Breast epithelium (tissue), 4 donors: ENCODE results near the gene IGF1R. TPM values are rescaled to one million over a fixed set of nuclear protein-coding genes. Genes with fewer than 3 reads are reported as not detected.

ENCODE experiments used
- DNase-seq, 2 donors: peaks; one replicate each; pipeline ENCODE4 v3.0.0-alpha.2; 2019; ENCODE audit warnings: low spot score in 2 of 2
- H3K27ac ChIP-seq, 2 donors: fragments of 200-600 bp; sonication (generic) in 1 of 2; one replicate each; pipeline ENCODE4 v1.5.1; 2016 to 2019; ENCODE audit warnings: mild to moderate bottlenecking in 1 of 2
- H3K27me3 ChIP-seq, 2 donors: fragments of 200-600 bp; sonication (generic) in 1 of 2; one replicate each; pipeline versions ENCODE4 v1.5.1 to v1.6.0; 2017 to 2019; ENCODE audit warnings: control low read depth in 1 of 2, mild to moderate bottlenecking in 1 of 2
- H3K36me3 ChIP-seq: fragments of 200-600 bp; one replicate; pipeline ENCODE4 v1.5.1; 2019
- H3K4me1 ChIP-seq, 2 donors: fragments of 200-600 bp; sonication (generic); one replicate each; pipeline ENCODE4 v1.5.1; 2016 to 2019; ENCODE audit warnings: control low read depth in 1 of 2
- H3K4me3 ChIP-seq, 3 donors: fragments of 200-600 bp; sonication (generic); 1 replicate in 2 of 3; 2 replicates in 1 of 3; pipeline ENCODE4 v1.5.1; 2016 to 2019; ENCODE audit warnings: mild to moderate bottlenecking in 3 of 3, moderate library complexity in 2 of 3
- H3K9me3 ChIP-seq, 2 donors: fragments of 200-600 bp; sonication (generic) in 1 of 2; one replicate each; pipeline ENCODE4 v1.5.1; 2016 to 2019; ENCODE audit warnings: control low read depth in 1 of 2
- POLR2A ChIP-seq: fragments of 450-650 bp; IDR thresholded peaks from one replicate; pipeline ENCODE4 v1.6.1; 2016; ENCODE audit warnings: antibody characterized with exemption, mild to moderate bottlenecking, moderate library complexity
- POLR2AphosphoS5 ChIP-seq, 3 donors: sonication (generic); formaldehyde crosslinking; IDR thresholded peaks; one replicate each; pipeline ENCODE4 v1.6.1; 2017; ENCODE audit warnings: antibody characterized with exemption in 3 of 3
- intact Hi-C: fragments of 100-400 bp; cut with DNase I; formaldehyde crosslinking; loops from one replicate; pipeline ENCODE4 v1.15.1; 2023; ENCODE audit warnings: low total_unique reads
- total RNA-seq, 3 donors: library from RNA; depleted of rRNA; stranded (reverse); fragments of >200 nt; gene quantifications; one replicate each; pipeline ENCODE4 v1.1.0, GENCODE V29; 2016
- TF ChIP-seq, protein P1 (sequence below), 3 donors: fragments of 450-650 bp; IDR thresholded peaks; one replicate each; pipeline ENCODE4 v1.5.1; 2016 to 2017; ENCODE audit warnings: antibody characterized with exemption in 3 of 3, mild to moderate bottlenecking in 3 of 3, moderate library complexity in 3 of 3

IGF1R gene
- total RNA-seq, 3 donors from 2014 or later = 61.8 to 146 (median 103) TPM

DNA sequence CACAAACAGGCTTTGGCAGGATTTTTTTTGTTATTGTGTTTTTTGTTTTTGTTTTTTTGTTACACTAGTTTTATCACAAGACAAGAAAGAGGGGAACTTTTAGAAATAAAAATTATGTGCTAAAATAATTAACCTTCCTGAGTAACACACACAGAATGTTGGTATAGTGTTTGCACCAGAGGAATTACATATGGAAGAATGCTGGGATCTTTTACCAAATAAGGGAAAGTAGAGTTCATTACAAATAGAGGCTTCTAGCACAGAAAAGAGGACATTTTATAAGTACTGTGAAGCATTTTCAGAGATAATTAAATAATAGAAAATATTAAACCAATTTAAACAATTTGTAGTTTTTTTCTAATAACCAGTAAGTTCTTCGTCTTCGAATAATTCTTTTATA is 116.0 kb downstream of the IGF1R start:
- Histone ChIP-seq H3K36me3 (no peaks in the 10 kb centered on the region), H3K27me3 (no peaks in the 10 kb centered on the region), H3K9me3 (no peaks in the 10 kb centered on the region), H3K4me3 (no peak overlapping the region), H3K4me1 (peaks cover 0 to 9% of the 10 kb centered on the region in 2 donors), H3K27ac (peak overlapping the region in 1 of 2 donors; percentile 84)
- DNase-seq = no peak
- intact Hi-C loops = no loop called here
- TF ChIP-seq POLR2A = no peak
- TF ChIP-seq, protein P1, sequence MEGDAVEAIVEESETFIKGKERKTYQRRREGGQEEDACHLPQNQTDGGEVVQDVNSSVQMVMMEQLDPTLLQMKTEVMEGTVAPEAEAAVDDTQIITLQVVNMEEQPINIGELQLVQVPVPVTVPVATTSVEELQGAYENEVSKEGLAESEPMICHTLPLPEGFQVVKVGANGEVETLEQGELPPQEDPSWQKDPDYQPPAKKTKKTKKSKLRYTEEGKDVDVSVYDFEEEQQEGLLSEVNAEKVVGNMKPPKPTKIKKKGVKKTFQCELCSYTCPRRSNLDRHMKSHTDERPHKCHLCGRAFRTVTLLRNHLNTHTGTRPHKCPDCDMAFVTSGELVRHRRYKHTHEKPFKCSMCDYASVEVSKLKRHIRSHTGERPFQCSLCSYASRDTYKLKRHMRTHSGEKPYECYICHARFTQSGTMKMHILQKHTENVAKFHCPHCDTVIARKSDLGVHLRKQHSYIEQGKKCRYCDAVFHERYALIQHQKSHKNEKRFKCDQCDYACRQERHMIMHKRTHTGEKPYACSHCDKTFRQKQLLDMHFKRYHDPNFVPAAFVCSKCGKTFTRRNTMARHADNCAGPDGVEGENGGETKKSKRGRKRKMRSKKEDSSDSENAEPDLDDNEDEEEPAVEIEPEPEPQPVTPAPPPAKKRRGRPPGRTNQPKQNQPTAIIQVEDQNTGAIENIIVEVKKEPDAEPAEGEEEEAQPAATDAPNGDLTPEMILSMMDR (IDR thresholded peaks at IDR 0.05) = no peak
- TF ChIP-seq POLR2AphosphoS5 (IDR thresholded peaks at IDR 0.05) = no peak

DNA sequence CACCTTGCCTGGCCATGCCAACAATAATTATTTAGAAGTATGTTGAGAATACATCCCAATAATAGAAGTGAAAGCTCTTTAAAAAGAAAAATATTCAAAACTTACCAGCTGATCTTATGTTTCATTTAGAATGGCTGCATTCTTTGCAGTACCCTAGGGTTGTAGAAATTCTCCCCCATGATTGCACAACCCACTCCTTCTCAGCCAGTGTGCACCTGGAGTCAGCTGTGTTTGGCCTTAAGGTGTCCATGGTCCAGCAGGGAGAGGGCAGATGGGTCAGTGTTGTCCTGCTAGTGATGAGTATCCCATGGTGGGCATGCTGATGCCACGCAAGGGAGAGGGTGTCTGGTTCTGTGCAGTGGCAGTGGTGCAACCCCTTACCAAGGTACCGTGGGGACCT is 117.3 kb downstream of the IGF1R start:
- no peak for TF ChIP-seq POLR2A
- no peak for TF ChIP-seq POLR2AphosphoS5 (IDR thresholded peaks at IDR 0.05)
- TF ChIP-seq, protein P1 (IDR thresholded peaks at IDR 0.05) = no peak
- Histone ChIP-seq H3K4me1 (peaks cover 0 to 8% of the 10 kb centered on the region in 2 donors), H3K4me3 (no peak overlapping the region), H3K27ac (peak overlapping the region in 1 of 2 donors; percentile 25), H3K9me3 (no peaks in the 10 kb centered on the region), H3K36me3 (no peaks in the 10 kb centered on the region), H3K27me3 (no peaks in the 10 kb centered on the region)
- intact Hi-C loops = loop anchor here (5.0 kb wide), 1 partner anchor 43 kb away; no protein-coding TSS in a partner anchor
- no peak for DNase-seq

DNA sequence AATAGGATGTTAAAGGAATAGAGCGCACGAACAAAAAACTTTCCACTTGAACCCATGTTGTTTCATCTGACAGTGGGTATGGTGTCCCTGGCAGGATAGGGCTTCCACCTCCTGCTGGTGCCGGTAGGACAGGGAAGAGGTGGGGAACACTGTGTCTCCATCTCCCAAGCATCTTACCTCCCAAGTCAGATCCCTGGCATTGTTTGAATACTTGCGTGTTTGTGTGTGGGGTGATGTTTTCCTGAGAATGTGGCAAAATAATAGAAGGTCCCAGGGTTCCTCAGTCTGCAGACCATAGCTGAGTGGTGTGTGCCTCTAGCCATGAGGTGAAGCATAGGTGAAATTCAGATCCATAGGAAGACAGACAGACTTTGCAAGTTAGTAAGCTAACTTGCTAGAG is 119.4 kb downstream of the IGF1R start:
- Histone ChIP-seq H3K4me3 (no peak overlapping the region), H3K4me1 (no peaks in the 10 kb centered on the region), H3K27me3 (no peaks in the 10 kb centered on the region), H3K9me3 (no peaks in the 10 kb centered on the region), H3K27ac (no peak overlapping the region), H3K36me3 (no peaks in the 10 kb centered on the region)
- DNase-seq = no peak
- TF ChIP-seq POLR2A (no peak), POLR2AphosphoS5 (IDR thresholded peaks at IDR 0.05) (no peak)
- TF ChIP-seq, protein P1 (IDR thresholded peaks at IDR 0.05) = no peak
- intact Hi-C loops = loop anchor here (5.0 kb wide), 1 partner anchor 45 kb away; no protein-coding TSS in a partner anchor

DNA sequence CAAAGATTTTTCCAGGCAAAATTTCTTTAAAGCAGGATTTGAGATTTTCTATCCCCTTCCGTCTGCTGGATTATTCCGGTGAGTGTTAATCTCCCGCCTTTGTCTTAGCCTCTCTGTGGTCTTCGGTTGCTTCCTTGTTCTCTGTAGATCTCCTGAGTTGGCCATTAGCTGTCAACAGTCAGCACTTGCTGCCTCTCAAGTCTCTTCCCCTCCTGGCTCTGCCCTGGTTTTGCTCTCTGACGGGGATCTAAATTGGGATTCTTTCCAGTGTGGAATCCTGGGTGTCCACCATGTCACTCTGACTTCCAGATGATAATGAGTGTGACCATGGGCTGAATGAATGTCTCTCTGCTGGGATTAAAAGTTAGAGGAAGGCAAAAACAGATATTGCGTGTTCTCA is 121.5 kb downstream of the IGF1R start:
- Histone ChIP-seq H3K4me1 (no peaks in the 10 kb centered on the region), H3K36me3 (no peaks in the 10 kb centered on the region), H3K27me3 (no peaks in the 10 kb centered on the region), H3K27ac (no peak overlapping the region), H3K9me3 (no peaks in the 10 kb centered on the region), H3K4me3 (no peak overlapping the region)
- no peak for DNase-seq
- TF ChIP-seq, protein P1 (IDR thresholded peaks at IDR 0.05) = no peak
- TF ChIP-seq POLR2A = no peak
- no peak for TF ChIP-seq POLR2AphosphoS5 (IDR thresholded peaks at IDR 0.05)
- intact Hi-C loops = loop anchor here (5.0 kb wide), 1 partner anchor 48 kb away; no protein-coding TSS in a partner anchor

DNA sequence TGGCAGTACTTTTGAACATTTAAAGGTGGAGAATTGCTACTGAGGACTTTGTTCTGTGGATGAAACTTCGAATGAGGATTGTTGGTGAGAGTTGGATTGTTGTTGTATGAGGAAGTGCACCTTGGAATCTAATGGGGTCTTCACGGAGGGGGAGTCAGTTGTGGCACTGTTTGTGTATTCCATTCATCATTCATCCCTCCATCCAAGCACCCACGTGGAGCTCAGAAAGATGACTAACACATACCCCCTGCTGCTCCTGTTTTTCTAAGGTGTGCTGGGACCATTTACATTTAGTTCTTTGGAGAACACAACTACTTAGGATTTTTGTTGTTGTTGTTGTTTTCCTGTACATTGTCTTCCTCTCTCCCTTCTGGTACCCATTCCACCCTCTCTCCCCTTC is 122.6 kb downstream of the IGF1R start:
- no peak for DNase-seq
- no peak overlapping the region for H3K27ac ChIP-seq
- intact Hi-C loops = no loop called here
- no peaks in the 10 kb centered on the region for H3K36me3 ChIP-seq
- peaks cover 0 to 5% of the 10 kb centered on the region in 2 donors for H3K4me1 ChIP-seq
- TF ChIP-seq, protein P1 (IDR thresholded peaks at IDR 0.05) = no peak
- TF ChIP-seq POLR2A (no peak), POLR2AphosphoS5 (IDR thresholded peaks at IDR 0.05) (no peak)
- H3K4me3 ChIP-seq = no peak overlapping the region
- H3K9me3 ChIP-seq = no peaks in the 10 kb centered on the region
- no peaks in the 10 kb centered on the region for H3K27me3 ChIP-seq
